Ectodermal cell (in vitro differentiated cells): ENCODE data around the gene SERPINB5. TPM values are rescaled to one million over a fixed set of nuclear protein-coding genes. Genes with fewer than 3 reads are reported as not detected.

Experiments
- H3K27ac ChIP-seq: 2 replicates; pipeline ENCODE4 v1.7.0; 2013; ENCODE audit warnings: mild to moderate bottlenecking, low read depth, low read length; ENCODE audit not compliant: insufficient read depth, poor library complexity, severe bottlenecking
- H3K27me3 ChIP-seq: 2 replicates; pipeline ENCODE4 v1.7.0; 2013; ENCODE audit warnings: mild to moderate bottlenecking, low read length; ENCODE audit not compliant: insufficient read depth, control insufficient read depth, poor library complexity, severe bottlenecking
- H3K36me3 ChIP-seq: one replicate; pipeline ENCODE4 v1.7.0; 2013; ENCODE audit warnings: low read length; ENCODE audit not compliant: control insufficient read depth, insufficient read depth
- H3K4me1 ChIP-seq: one replicate; pipeline ENCODE4 v1.7.0; 2013; ENCODE audit warnings: low read length; ENCODE audit not compliant: control insufficient read depth, insufficient read depth
- H3K4me3 ChIP-seq: 2 replicates; pipeline ENCODE4 v1.7.0; 2013; ENCODE audit warnings: low read depth, low read length, control low read depth; ENCODE audit not compliant: insufficient read depth
- H3K9me3 ChIP-seq: 2 replicates; pipeline ENCODE4 v1.7.0; 2013; ENCODE audit warnings: mild to moderate bottlenecking, low read length, moderate library complexity; ENCODE audit not compliant: control insufficient read depth
- WGBS, 2 experiments: methylation state at CpG; one replicate each; pipeline ENCODE4 v1.1.7; 2013; ENCODE audit warnings: missing lambda C conversion rate in 2 of 2; 5-methylcytosine and 5-hydroxymethylcytosine counted together
- polyA plus RNA-seq, 4 experiments: library from polyadenylated mRNA; stranded (reverse); fragments of 50-300 nt; gene quantifications; one replicate each; pipeline ENCODE4 v1.2.3, GENCODE V29; 2013

The SERPINB5 gene, protein sequence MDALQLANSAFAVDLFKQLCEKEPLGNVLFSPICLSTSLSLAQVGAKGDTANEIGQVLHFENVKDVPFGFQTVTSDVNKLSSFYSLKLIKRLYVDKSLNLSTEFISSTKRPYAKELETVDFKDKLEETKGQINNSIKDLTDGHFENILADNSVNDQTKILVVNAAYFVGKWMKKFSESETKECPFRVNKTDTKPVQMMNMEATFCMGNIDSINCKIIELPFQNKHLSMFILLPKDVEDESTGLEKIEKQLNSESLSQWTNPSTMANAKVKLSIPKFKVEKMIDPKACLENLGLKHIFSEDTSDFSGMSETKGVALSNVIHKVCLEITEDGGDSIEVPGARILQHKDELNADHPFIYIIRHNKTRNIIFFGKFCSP
- not detected for polyA plus RNA-seq (2013, experiment 1 of 4)
- not detected for polyA plus RNA-seq (2013, experiment 2 of 4)
- not detected for polyA plus RNA-seq (2013, experiment 3 of 4)
- polyA plus RNA-seq (2013, experiment 4 of 4): not detected

GRCh38 chr18:63476668-63477067 lies at the start of gene SERPINB5:
TSS of gene SERPINB5 (plus strand) at chr18:63476958. CDS start at chr18:63484429, 7,471 bp downstream.
- Histone ChIP-seq H3K4me3 (no peak within 1 kb of the TSS), H3K4me1 (no peaks in the 10 kb centered on the region), H3K27ac (no peak within 1 kb of the TSS), H3K9me3 (no peaks in the 10 kb centered on the region), H3K27me3 (no peaks in the 10 kb centered on the region), H3K36me3 (no peaks in the 10 kb centered on the region)
- WGBS, 2 experiments: 93 to 94% methylated on average over 21 of the region's 21 CpGs

GRCh38 chr18:63427558-63427957 lies 49.2 kb upstream of the SERPINB5 start:
- Histone ChIP-seq H3K27me3 (no peaks in the 10 kb centered on the region), H3K4me1 (peaks cover 3% of the 10 kb centered on the region), H3K36me3 (no peaks in the 10 kb centered on the region), H3K27ac (no peak overlapping the region), H3K9me3 (no peaks in the 10 kb centered on the region), H3K4me3 (no peak overlapping the region)
- WGBS, 2 experiments: 91 to 92% methylated on average over 4 of the region's 4 CpGs

- H3K4me3 ChIP-seq: no peak overlapping the region
- H3K36me3 ChIP-seq: no peaks in the 10 kb centered on the region
- no peaks in the 10 kb centered on the region for H3K27me3 ChIP-seq
- WGBS, 2 experiments: 66 to 78% methylated on average over 2 of the region's 2 CpGs
- H3K4me1 ChIP-seq: no peaks in the 10 kb centered on the region
- no peak overlapping the region for H3K27ac ChIP-seq
- no peaks in the 10 kb centered on the region for H3K9me3 ChIP-seq
Measured at GRCh38 chr18:63430526-63430925, 46.2 kb upstream of the SERPINB5 start.

DNA sequence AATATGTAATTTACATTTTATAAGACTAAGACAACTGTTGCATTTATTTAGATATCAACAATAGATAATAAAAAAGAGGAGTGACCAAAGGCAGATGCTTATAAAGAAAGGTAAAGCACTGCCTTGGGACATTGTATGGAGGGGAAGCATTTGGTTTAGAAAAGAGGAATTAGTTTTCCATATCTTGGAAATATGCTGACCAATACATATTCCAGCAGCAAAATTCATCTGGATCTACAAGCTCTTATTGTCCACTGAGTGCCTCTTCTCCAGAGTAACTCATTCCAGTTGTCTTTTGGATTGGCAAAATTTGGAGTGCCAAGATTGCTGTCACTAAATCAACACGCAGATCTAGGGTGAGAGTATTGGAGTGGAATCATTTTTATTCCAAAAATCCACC lies 45.6 kb upstream of the SERPINB5 start:
- no peak overlapping the region for H3K27ac ChIP-seq
- no peak overlapping the region for H3K4me3 ChIP-seq
- WGBS, 2 experiments: 88% methylated on average over 1 of the region's 1 CpG; no CpG with 5 or more reads in 1 of the 2 experiments
- no peaks in the 10 kb centered on the region for H3K36me3 ChIP-seq
- H3K4me1 ChIP-seq: no peaks in the 10 kb centered on the region
- H3K27me3 ChIP-seq: no peaks in the 10 kb centered on the region
- no peaks in the 10 kb centered on the region for H3K9me3 ChIP-seq

DNA sequence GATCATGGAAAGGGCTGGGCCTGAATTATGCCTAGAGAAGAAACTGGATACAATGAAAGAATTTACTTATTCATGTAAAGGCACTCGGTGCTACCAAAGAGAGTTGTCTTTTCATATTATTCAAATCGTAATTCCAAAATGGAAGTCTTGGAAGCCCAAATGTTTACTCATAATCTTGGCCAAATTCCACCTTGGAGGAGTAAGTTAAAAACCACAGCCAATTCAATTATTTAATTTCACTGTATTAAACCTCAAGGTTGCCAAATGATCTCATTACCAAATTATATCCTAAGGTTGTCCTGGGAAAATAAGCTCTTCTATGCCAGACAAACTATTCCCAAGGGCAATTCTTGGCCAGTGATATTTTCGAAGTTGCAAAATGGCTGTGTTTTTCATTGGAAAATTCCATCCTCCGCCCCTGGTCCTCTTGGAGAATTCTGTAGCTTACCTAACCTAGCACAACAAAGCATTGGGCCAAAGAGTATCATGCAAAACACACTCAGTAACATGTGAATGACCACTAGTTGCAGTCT lies 43.4 kb upstream of the SERPINB5 start:
- 66 to 86% methylated on average over 3 to 4 of the region's 4 CpGs for WGBS, 2 experiments
- no peaks in the 10 kb centered on the region for H3K27me3 ChIP-seq
- H3K9me3 ChIP-seq: no peaks in the 10 kb centered on the region
- no peaks in the 10 kb centered on the region for H3K4me1 ChIP-seq
- no peaks in the 10 kb centered on the region for H3K36me3 ChIP-seq
- H3K4me3 ChIP-seq: no peak overlapping the region
- no peak overlapping the region for H3K27ac ChIP-seq

DNA sequence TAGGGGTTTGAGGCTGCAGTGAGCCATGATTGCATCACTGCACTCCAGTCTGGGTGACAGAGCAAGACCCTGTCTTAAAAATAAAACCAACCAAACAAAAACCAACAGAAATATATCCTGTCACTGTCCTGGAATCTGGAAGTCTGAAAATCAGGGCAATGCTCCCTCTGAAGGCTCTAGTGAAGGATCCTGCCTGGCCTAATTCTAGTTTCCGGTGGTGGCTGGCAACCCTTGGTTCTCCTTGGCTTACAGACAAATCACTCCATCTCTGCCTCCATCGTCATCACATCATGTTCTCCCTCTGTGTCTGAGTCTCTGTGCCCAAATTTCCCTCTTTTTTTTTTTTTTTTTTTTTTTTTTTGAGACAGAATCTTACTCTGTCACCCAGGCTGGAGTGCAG lies 38.6 kb upstream of the SERPINB5 start:
- WGBS, 2 experiments: 90 to 91% methylated on average over 2 of the region's 2 CpGs
- Histone ChIP-seq H3K27ac (no peak overlapping the region), H3K36me3 (no peaks in the 10 kb centered on the region), H3K4me1 (no peaks in the 10 kb centered on the region), H3K4me3 (no peak overlapping the region), H3K27me3 (no peaks in the 10 kb centered on the region), H3K9me3 (no peaks in the 10 kb centered on the region)

DNA sequence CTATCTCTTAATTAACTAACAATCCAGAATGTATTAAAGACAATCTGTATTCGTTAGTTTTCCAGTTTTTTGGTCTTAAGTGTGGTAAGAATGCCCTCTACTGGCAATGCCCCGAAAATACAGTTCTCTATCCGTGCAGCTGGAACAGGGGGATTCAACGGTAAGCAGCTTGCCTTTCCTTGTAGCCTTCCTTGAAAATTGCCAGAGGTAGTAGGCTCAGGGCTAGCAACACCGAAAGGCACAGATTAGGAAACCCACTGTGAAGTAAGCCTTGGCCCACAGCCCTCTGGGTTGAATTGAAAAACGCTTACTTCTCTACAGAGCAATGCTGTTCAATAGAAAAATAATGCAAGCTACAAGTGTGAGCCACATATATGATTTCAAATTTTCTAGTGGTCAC lies 37.4 kb upstream of the SERPINB5 start:
- Histone ChIP-seq H3K27ac (no peak overlapping the region), H3K4me3 (no peak overlapping the region), H3K27me3 (no peaks in the 10 kb centered on the region), H3K9me3 (no peaks in the 10 kb centered on the region), H3K4me1 (no peaks in the 10 kb centered on the region), H3K36me3 (no peaks in the 10 kb centered on the region)
- WGBS, 2 experiments: 11 to 13% methylated on average over 5 to 6 of the region's 6 CpGs

- no peaks in the 10 kb centered on the region for H3K27me3 ChIP-seq
- H3K36me3 ChIP-seq: no peaks in the 10 kb centered on the region
- no peaks in the 10 kb centered on the region for H3K9me3 ChIP-seq
- no peak overlapping the region for H3K4me3 ChIP-seq
- H3K27ac ChIP-seq: no peak overlapping the region
- no peaks in the 10 kb centered on the region for H3K4me1 ChIP-seq
- 80 to 93% methylated on average over 1 of the region's 1 CpG for WGBS, 2 experiments
Measured at GRCh38 chr18:63440219-63440618, 36.5 kb upstream of the SERPINB5 start.

DNA sequence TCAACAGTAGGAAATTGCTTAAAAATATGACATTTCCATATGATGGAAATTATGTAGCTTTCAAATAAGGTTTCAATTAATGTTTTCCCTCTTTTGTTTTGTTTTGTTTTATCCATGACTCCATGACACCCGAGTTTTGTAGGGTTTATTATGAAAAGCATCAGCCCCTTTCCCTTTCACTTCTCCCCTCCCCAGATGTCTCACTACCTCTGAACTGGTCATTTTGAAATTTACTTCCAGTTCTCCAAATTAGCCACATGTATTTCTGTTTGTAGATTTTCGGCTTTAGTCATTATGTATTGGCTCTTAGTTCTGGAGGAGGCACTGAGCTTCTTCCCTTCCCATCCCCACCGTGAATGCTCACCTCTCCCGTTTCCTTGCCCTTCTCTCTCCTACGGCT lies 35.9 kb upstream of the SERPINB5 start:
- WGBS, 2 experiments: 87 to 88% methylated on average over 5 of the region's 5 CpGs
- Histone ChIP-seq H3K27ac (no peak overlapping the region), H3K4me3 (no peak overlapping the region), H3K36me3 (no peaks in the 10 kb centered on the region), H3K27me3 (no peaks in the 10 kb centered on the region), H3K9me3 (no peaks in the 10 kb centered on the region), H3K4me1 (no peaks in the 10 kb centered on the region)

GRCh38 chr18:63443829-63444228 lies 32.9 kb upstream of the SERPINB5 start:
- WGBS, 2 experiments: 95% methylated on average over 5 to 6 of the region's 6 CpGs

More at GRCh38 chr18:63443829-63444228, 32.9 kb upstream of the SERPINB5 start:
- Histone ChIP-seq H3K9me3 (no peaks in the 10 kb centered on the region), H3K4me1 (no peaks in the 10 kb centered on the region), H3K36me3 (no peaks in the 10 kb centered on the region), H3K4me3 (no peak overlapping the region), H3K27me3 (no peaks in the 10 kb centered on the region), H3K27ac (no peak overlapping the region)
